Heart right ventricle (tissue), 16 donors: ENCODE data around the gene SMIM35. TPM values are rescaled to one million over a fixed set of nuclear protein-coding genes. Genes with fewer than 3 reads are reported as not detected.

Experiments used
- ATAC-seq, 8 donors: fragments of 200-7000 bp; cut with Tn5 transposase; one replicate each; pipeline ENCODE4 v1.9.1; 2020; ENCODE audit warnings: mild to moderate bottlenecking in 8 of 8, moderate library complexity in 8 of 8, moderate number of reproducible peaks in 1 of 8
- DNase-seq, 2 donors: peaks; one replicate each; pipeline ENCODE4 v3.0.0-alpha.2; 2020
- H3K27ac ChIP-seq, 10 donors: fragments of 200-600 bp; sonication (generic) in 2 of 10; one replicate each; pipeline versions ENCODE4 v1.5.0 to v1.8.0; 2020 to 2022; ENCODE audit warnings: mild to moderate bottlenecking in 3 of 10
- H3K27me3 ChIP-seq, 7 donors: fragments of 200-600 bp; one replicate each; pipeline ENCODE4 v1.8.0; 2021 to 2022; ENCODE audit warnings: mild to moderate bottlenecking in 2 of 7
- H3K36me3 ChIP-seq, 9 donors: fragments of 200-600 bp; sonication (generic) in 1 of 9; one replicate each; pipeline versions ENCODE4 v1.5.0 to v1.8.0; 2020 to 2022; ENCODE audit warnings: mild to moderate bottlenecking in 2 of 9
- H3K4me1 ChIP-seq, 9 donors: fragments of 200-600 bp; sonication (generic) in 1 of 9; one replicate each; pipeline versions ENCODE4 v1.5.0 to v1.8.0; 2020 to 2022; ENCODE audit warnings: mild to moderate bottlenecking in 4 of 9
- H3K4me3 ChIP-seq, 10 donors: fragments of 200-600 bp; sonication (generic) in 2 of 10; one replicate each; pipeline versions ENCODE4 v1.5.0 to v1.8.0; 2020 to 2022; ENCODE audit warnings: mild to moderate bottlenecking in 7 of 10, moderate library complexity in 2 of 10
- H3K9me3 ChIP-seq, 11 donors: fragments of 200-600 bp in 10 of 11; sonication (generic) in 2 of 11; one replicate each; pipeline versions ENCODE4 v1.5.0 to v1.8.0; 2013 to 2022; ENCODE audit warnings: mild to moderate bottlenecking in 2 of 11, control low read depth in 1 of 11, moderate library complexity in 1 of 11
- CTCF ChIP-seq, 9 donors: fragments of 200-600 bp; sonication (generic) in 2 of 9; IDR thresholded peaks; one replicate each; pipeline versions ENCODE4 v1.5.0 to v1.8.0; 2021 to 2022; ENCODE audit warnings: antibody characterized with exemption in 9 of 9, mild to moderate bottlenecking in 5 of 9, moderate library complexity in 1 of 9
- WGBS, 2 donors: extraction: QIAGEN DNeasy Blood & Tissue Kit; methylation state at CpG; one replicate each; pipeline ENCODE4 v1.1.7; 2013; ENCODE audit warnings: inconsistent platforms in 1 of 2; 5-methylcytosine and 5-hydroxymethylcytosine counted together
- intact Hi-C, 10 donors: fragments of 100-400 bp; cut with DNase I; formaldehyde crosslinking; loops; one replicate each; pipeline versions ENCODE4 v1.11.1 to v1.14.2; 2022
- polyA plus RNA-seq, 2 donors: library from polyadenylated mRNA; stranded (reverse); fragments of 200-250 nt; gene quantifications; one replicate each; pipeline ENCODE4 v1.2.3, GENCODE V29; 2013
- total RNA-seq, 10 donors: library from RNA; stranded (reverse); fragmentation: NEBNext Ultra II Directional in 3 of 10; extraction: Animal tissue kit (Norgen Biotek cat#: 25700) in 3 of 10; gene quantifications; one replicate each; pipeline versions ENCODE4 v1.2.1 to v1.2.4, GENCODE V29; 2021 to 2023
- donor health status: Arrhythmogenic right ventricular cardiomyopathy.
- donor health status: ischemic (EF 13 %, LVEDD 7.1; RV severe dilation, severe dysfunction).
- donor health status: healthy with polysubstance abuse.
- donor health status: DM: no; HTN: yes; CAD: no.
- donor health status: DM: no; HTN: no; CAD: no.
- donor health status: ischemic (EF 25% LVEDD 6.9; RV normal size, moderate dysfunction).
- donor health status: ischemic (EF 25% LVEDD 5.7; RV mildly dilated, moderate dysfunction).
- donor health status: healthy.
- donor health status: DM: yes; HTN: yes; CAD: no.
- donor health status: Ischemic cardiomyopathy.
- donor health status: ischemic (EF 35%, LVEDD 5.7; RV mildly dilated, moderate dysfunction).
- donor health status: nonischemic (EF 11% LVEDD 7.7; RV severe dilation, severe dysfunction).
- donor health status: DM: yes; HTN: yes; CAD: no.
- donor health status: PGD.
- donor health status: ischemic (EF 29% LVEDD 5.4; RV normal size, mild dysfunction).
- donor health status: nonischemic (EF 23%, LVEDD 6.1; RV moderate dilation, normal function).

The SMIM35 gene
- total and polyA plus RNA-seq, 12 donors, result not detected

- Histone ChIP-seq H3K4me1 (peaks cover 0 to 17% (median 0%) of the 10 kb centered on the region in 9 donors), H3K27ac (peak overlapping the region in 1 of 10 donors; percentile 80), H3K9me3 (peaks cover 0 to 15% (median 0%) of the 10 kb centered on the region in 11 donors), H3K4me3 (no peak overlapping the region), H3K27me3 (peaks cover 0 to 4% (median 0%) of the 10 kb centered on the region in 7 donors), H3K36me3 (no peaks in the 10 kb centered on the region)
- 98% methylated on average over 1 of the region's 1 CpG for WGBS, 2 donors
- ATAC-seq (no peak), DNase-seq (no peak)
- intact Hi-C loops, result loop anchor here in 2 of 10 donors (10.0 kb wide), 2 partner anchors 86 to 96 kb away; no protein-coding TSS in a partner anchor
- no peak for TF ChIP-seq CTCF (IDR thresholded peaks at IDR 0.05)
Measured at GRCh38 chr11:117958949-117959348, 127.8 kb downstream of the SMIM35 start.

Other genes starting within 250 kb of the SMIM35 start
- 10 to 100 TPM; 22.0 to 42.5 (median 30.4) TPM for gene FXYD6, start 210.3 kb downstream of the SMIM35 start, total RNA-seq
- 10 to 100 TPM; 62.3 to 65.2 TPM for gene FXYD6, start 210.3 kb downstream of the SMIM35 start, polyA plus RNA-seq
- gene TMPRSS13, start 157.6 kb downstream of the SMIM35 start, total RNA-seq, result under 1 TPM in 3 of 10 donors, not detected in 7; 0.07 to 0.32 (median 0.18) TPM
- under 1 TPM; 0.03 to 0.22 TPM for gene TMPRSS13, start 157.6 kb downstream of the SMIM35 start, polyA plus RNA-seq
- 10 to 100 TPM in 2 of 10 donors, 1 to 10 TPM in 8; 2.5 to 29.9 (median 3.8) TPM for gene IL10RA, start 100.6 kb downstream of the SMIM35 start, total RNA-seq
- 1 to 10 TPM; 2.0 to 4.0 TPM for gene IL10RA, start 100.6 kb downstream of the SMIM35 start, polyA plus RNA-seq
- 1 to 10 TPM in 2 of 10 donors, under 1 TPM in 1, not detected in 7; 0.34 to 1.4 (median 1.3) TPM for gene TMPRSS4, start 9.9 kb downstream of the SMIM35 start, total RNA-seq
- gene TMPRSS4, start 9.9 kb downstream of the SMIM35 start, polyA plus RNA-seq, result under 1 TPM in 1 of 2 donors, not detected in 1; 0.36 TPM
- 10 to 100 TPM in 5 of 10 donors, 1 to 10 TPM in 5; 5.7 to 17.5 (median 10.3) TPM for gene SCN4B, start 65.9 kb upstream of the SMIM35 start, total RNA-seq
- 1 to 10 TPM; 5.4 to 8.8 TPM for gene SCN4B, start 65.9 kb upstream of the SMIM35 start, polyA plus RNA-seq
- 10 to 100 TPM in 8 of 10 donors, 1 to 10 TPM in 2; 5.3 to 26.7 (median 20.9) TPM for gene SCN2B, start 89.7 kb upstream of the SMIM35 start, total RNA-seq
- gene SCN2B, start 89.7 kb upstream of the SMIM35 start, polyA plus RNA-seq, result 1 to 10 TPM; 2.9 to 6.6 TPM
- 10 to 100 TPM in 1 of 10 donors, 1 to 10 TPM in 8, under 1 TPM in 1; 0.50 to 19.5 (median 2.1) TPM for gene JAML, start 138.0 kb upstream of the SMIM35 start, total RNA-seq
- gene JAML, start 138.0 kb upstream of the SMIM35 start, polyA plus RNA-seq, result 1 to 10 TPM; 1.2 to 2.3 TPM
- gene MPZL3, start 165.4 kb upstream of the SMIM35 start, total RNA-seq, result 1 to 10 TPM; 1.9 to 4.2 (median 2.7) TPM
- gene MPZL3, start 165.4 kb upstream of the SMIM35 start, polyA plus RNA-seq, result 1 to 10 TPM; 1.7 to 2.3 TPM
- gene MPZL2, start 177.3 kb upstream of the SMIM35 start, total RNA-seq, result 10 to 100 TPM in 8 of 10 donors, 1 to 10 TPM in 2; 4.0 to 23.4 (median 13.0) TPM
- 1 to 10 TPM; 8.7 to 8.8 TPM for gene MPZL2, start 177.3 kb upstream of the SMIM35 start, polyA plus RNA-seq
- gene CD3E, start 217.8 kb upstream of the SMIM35 start, total RNA-seq, result 10 to 100 TPM in 1 of 10 donors, 1 to 10 TPM in 1, under 1 TPM in 6, not detected in 2; 0.17 to 12.2 (median 0.59) TPM
- under 1 TPM; 0.37 to 0.62 TPM for gene CD3E, start 217.8 kb upstream of the SMIM35 start, polyA plus RNA-seq